PC-9 (cell line): ENCODE measurements around the gene DNAAF5. TPM values are rescaled to one million over a fixed set of nuclear protein-coding genes. Genes with fewer than 3 reads are reported as not detected.

Experiments used
- BruUV-seq: library from RNA; stranded (reverse); fragments of 400-500 nt; replicated peaks from 2 replicates; lab custom pipeline; 2021; lab: Mats Ljungman, UMichigan
- CTCF ChIA-PET: fragments of 300-600 bp; sonication (Branson Sonifier 250); formaldehyde crosslinking; loops from one replicate; lab custom pipeline; 2022; ENCODE audit warnings: antibody characterized with exemption; lab: Charles Lee
- POLR2A ChIA-PET: fragments of 300-600 bp; sonication (Branson Sonifier 250); formaldehyde crosslinking; loops from one replicate; lab custom pipeline; 2022; ENCODE audit warnings: antibody characterized with exemption; ENCODE audit not compliant: unreplicated experiment; lab: Charles Lee
- DNase-seq, 2 experiments: peaks; one replicate each; pipeline versions ENCODE4 v3.0.0 to v3.0.0-alpha.2; 2015 to 2022; ENCODE audit warnings: mixed read lengths in 1 of 2
- H2AFZ ChIP-seq: fragments of 200-600 bp; sonication (generic); 2 replicates; pipeline ENCODE4 v1.8.1; 2017; ENCODE audit warnings: antibody characterized with exemption
- H3F3A ChIP-seq: fragments of 200-600 bp; sonication (generic); 2 replicates; pipeline ENCODE4 v1.8.1; 2017; ENCODE audit warnings: antibody characterized with exemption, mild to moderate bottlenecking, low read depth; ENCODE audit not compliant: insufficient read depth
- H3K27ac ChIP-seq: fragments of 200-600 bp; sonication (generic); 2 replicates; pipeline ENCODE4 v1.6.1; 2016; ENCODE audit warnings: mixed run types
- H3K27me3 ChIP-seq: fragments of 200-600 bp; sonication (generic); 2 replicates; pipeline ENCODE4 v1.6.1; 2016; ENCODE audit warnings: low read depth, mixed run types; ENCODE audit not compliant: insufficient read depth
- H3K36me3 ChIP-seq: fragments of 200-600 bp; sonication (generic); 2 replicates; pipeline ENCODE4 v1.6.1; 2016; ENCODE audit warnings: low read depth, mixed run types
- H3K4me1 ChIP-seq: fragments of 200-600 bp; sonication (generic); replicated peaks from 2 replicates; pipeline ENCODE4 v1.6.1; 2016; ENCODE audit warnings: mixed run types; ENCODE audit not compliant: insufficient read depth
- H3K4me2 ChIP-seq: fragments of 200-600 bp; sonication (generic); 2 replicates; pipeline ENCODE4 v1.6.1; 2017; ENCODE audit warnings: mixed run types
- H3K4me3 ChIP-seq: fragments of 200-600 bp; sonication (generic); 2 replicates; pipeline ENCODE4 v1.6.1; 2016; ENCODE audit warnings: mixed run types
- H3K79me2 ChIP-seq: fragments of 200-600 bp; sonication (generic); 2 replicates; pipeline ENCODE4 v1.6.1; 2017; ENCODE audit warnings: low read depth, mixed run types
- H3K9me2 ChIP-seq: fragments of 200-600 bp; sonication (generic); 2 replicates; pipeline ENCODE4 v1.8.1; 2017; ENCODE audit warnings: mild to moderate bottlenecking; ENCODE audit not compliant: insufficient read depth
- H3K9me3 ChIP-seq: fragments of 200-600 bp; sonication (generic); 2 replicates; pipeline ENCODE4 v1.8.1; 2016; ENCODE audit warnings: low read depth; ENCODE audit not compliant: insufficient read depth
- H4K20me1 ChIP-seq: fragments of 200-600 bp; sonication (generic); 2 replicates; pipeline ENCODE4 v1.8.1; 2017; ENCODE audit not compliant: insufficient read depth
- CTCF ChIP-seq: fragments of 200-600 bp; sonication (generic); conservative IDR thresholded peaks from 2 replicates; pipeline ENCODE4 v1.6.1; 2017; ENCODE audit warnings: mixed run types, antibody characterized with exemption, mild to moderate bottlenecking, moderate library complexity
- EZH2 ChIP-seq: fragments of 200-600 bp; sonication (generic); IDR thresholded peaks from 2 replicates; pipeline ENCODE4 v1.8.0; 2017; ENCODE audit warnings: antibody characterized with exemption, low read depth
- intact Hi-C: fragments of 100-400 bp; cut with micrococcal nuclease; formaldehyde crosslinking; loops from one replicate; pipeline ENCODE4 v1.10.0; 2022; ENCODE audit not compliant: unreplicated experiment
- total RNA-seq: library from RNA; stranded (reverse); gene quantifications from 2 replicates; pipeline ENCODE4 v1.2.3, GENCODE V29; 2021

The DNAAF5 gene
- total RNA-seq, 1 experiment from 2014 or later, result 63.2 TPM

- BruUV-seq, result no TSS peak
- no peak for DNase-seq
- Histone ChIP-seq H3K27ac (no peak overlapping the region), H3K79me2 (no peaks in the 10 kb centered on the region), H3K9me2 (no peaks in the 10 kb centered on the region), H3K9me3 (no peaks in the 10 kb centered on the region), H2AFZ (no peak overlapping the region), H3K36me3 (peaks cover 34% of the 10 kb centered on the region), H3K27me3 (no peaks in the 10 kb centered on the region), H3K4me1 (no peaks in the 10 kb centered on the region), H3K4me3 (no peak overlapping the region), H3F3A (no peaks in the 10 kb centered on the region; the same call in 1 of the 2 replicates), H3K4me2 (no peak overlapping the region), H4K20me1 (peaks cover 29% of the 10 kb centered on the region)
- TF ChIP-seq EZH2 (no peak), CTCF (no peak)
- ChIA-PET POLR2A (no interaction called here), CTCF (no interaction called here)
- intact Hi-C loops, result no loop called here
Measured at GRCh38 chr7:768881-769504, 42.5 kb downstream of the DNAAF5 start.

- TF ChIP-seq EZH2 (no peak), CTCF (no peak)
- BruUV-seq, result no TSS peak
- Histone ChIP-seq H3K9me2 (no peaks in the 10 kb centered on the region), H3K9me3 (no peaks in the 10 kb centered on the region), H3K27me3 (no peaks in the 10 kb centered on the region), H3K27ac (no peak overlapping the region), H3K79me2 (no peaks in the 10 kb centered on the region), H3K36me3 (peaks cover 29% of the 10 kb centered on the region), H3K4me2 (no peak overlapping the region), H2AFZ (no peak overlapping the region), H3K4me3 (no peak overlapping the region), H3F3A (peaks cover under 1% of the 10 kb centered on the region; the same call in 1 of the 2 replicates), H3K4me1 (no peaks in the 10 kb centered on the region), H4K20me1 (peaks cover 29% of the 10 kb centered on the region)
- ChIA-PET CTCF (no interaction called here), POLR2A (interaction anchor here (0.5 kb wide), 1 partner anchor 61 kb away, joined by 4 read pairs; no protein-coding TSS in a partner anchor)
- intact Hi-C loops, result no loop called here
- DNase-seq, result no peak
Measured at GRCh38 chr7:770336-770735, 43.8 kb downstream of the DNAAF5 start.

GRCh38 chr7:770741-771166 lies 44.3 kb downstream of the DNAAF5 start:
- Histone ChIP-seq H3K79me2 (no peaks in the 10 kb centered on the region), H3K27ac (no peak overlapping the region), H3K4me3 (no peak overlapping the region), H3F3A (peaks cover 5% of the 10 kb centered on the region; the same call in 1 of the 2 replicates), H3K9me2 (no peaks in the 10 kb centered on the region), H3K4me1 (no peaks in the 10 kb centered on the region), H2AFZ (no peak overlapping the region), H3K4me2 (no peak overlapping the region), H4K20me1 (peaks cover 29% of the 10 kb centered on the region), H3K9me3 (no peaks in the 10 kb centered on the region), H3K27me3 (no peaks in the 10 kb centered on the region), H3K36me3 (peaks cover 28% of the 10 kb centered on the region; the same call in 1 of the 2 replicates)
- POLR2A ChIA-PET, result no interaction called here
- no peak for DNase-seq
- CTCF ChIA-PET, result no interaction called here
- BruUV-seq, result no TSS peak
- intact Hi-C loops, result no loop called here
- TF ChIP-seq CTCF (no peak), EZH2 (no peak)
